KOPT-K1 (cell line): ENCODE results near the gene LHFPL6.
"Not testable (repeated sequence)": the region's sequence is repeated elsewhere in the genome, so short reads cannot be mapped to it uniquely, and the experiment has no call there.

Experiments
- H3K27ac ChIP-seq: fragments of 200-600 bp; sonication (generic); 2 replicates; pipeline ENCODE4 v1.5.1; 2016; ENCODE audit warnings: antibody characterized with exemption, mild to moderate bottlenecking, low read depth, low read length; ENCODE audit not compliant: poor library complexity, severe bottlenecking
- H3K36me3 ChIP-seq: fragments of 200-600 bp; sonication (generic); 2 replicates; pipeline ENCODE4 v1.5.1; 2017; ENCODE audit warnings: antibody characterized with exemption, mild to moderate bottlenecking, low read length, moderate library complexity; ENCODE audit not compliant: insufficient read depth
- H3K9me3 ChIP-seq: fragments of 200-600 bp; sonication (generic); 2 replicates; pipeline ENCODE4 v1.5.1; 2017; ENCODE audit warnings: antibody characterized with exemption, low read length, mild to moderate bottlenecking; ENCODE audit not compliant: insufficient read depth, poor library complexity, severe bottlenecking

Gene LHFPL6

GRCh38 chr13:39349391-39349960, 253.5 kb downstream of the LHFPL6 start:
- H3K9me3 ChIP-seq = no peaks in the 10 kb centered on the region
- H3K36me3 ChIP-seq = no peaks in the 10 kb centered on the region
- no peak overlapping the region for H3K27ac ChIP-seq

- Histone ChIP-seq H3K27ac (no peak overlapping the region), H3K36me3 (no peaks in the 10 kb centered on the region), H3K9me3 (no peaks in the 10 kb centered on the region)
Measured at GRCh38 chr13:39347926-39348901, 254.8 kb downstream of the LHFPL6 start.

GRCh38 chr13:39345982-39346381, 257.0 kb downstream of the LHFPL6 start:
- Histone ChIP-seq H3K36me3 (no peaks in the 10 kb centered on the region), H3K27ac (no peak overlapping the region), H3K9me3 (no peaks in the 10 kb centered on the region)

- no peaks in the 10 kb centered on the region for H3K36me3 ChIP-seq
- H3K9me3 ChIP-seq = no peaks in the 10 kb centered on the region
- H3K27ac ChIP-seq = no peak overlapping the region
Measured at GRCh38 chr13:39341251-39341650, 261.7 kb downstream of the LHFPL6 start.

GRCh38 chr13:39338114-39338513, 264.9 kb downstream of the LHFPL6 start:
- not testable (repeated sequence) for H3K27ac ChIP-seq, H3K36me3 ChIP-seq, H3K9me3 ChIP-seq

GRCh38 chr13:39336937-39337336, 266.1 kb downstream of the LHFPL6 start:
- Histone ChIP-seq H3K27ac (no peak overlapping the region), H3K36me3 (no peaks in the 10 kb centered on the region), H3K9me3 (no peaks in the 10 kb centered on the region)

GRCh38 chr13:39336207-39336606, 266.8 kb downstream of the LHFPL6 start:
- H3K36me3 ChIP-seq = no peaks in the 10 kb centered on the region
- no peak overlapping the region for H3K27ac ChIP-seq
- no peaks in the 10 kb centered on the region for H3K9me3 ChIP-seq

GRCh38 chr13:39335721-39336120, 267.3 kb downstream of the LHFPL6 start:
- no peaks in the 10 kb centered on the region for H3K9me3 ChIP-seq
- no peak overlapping the region for H3K27ac ChIP-seq
- no peaks in the 10 kb centered on the region for H3K36me3 ChIP-seq

- H3K27ac ChIP-seq = no peak overlapping the region
- no peaks in the 10 kb centered on the region for H3K9me3 ChIP-seq
- no peaks in the 10 kb centered on the region for H3K36me3 ChIP-seq
Measured at GRCh38 chr13:39330504-39330903, 272.5 kb downstream of the LHFPL6 start.

GRCh38 chr13:39329182-39329639, 273.8 kb downstream of the LHFPL6 start:
- Histone ChIP-seq H3K27ac (no peak overlapping the region), H3K9me3 (no peaks in the 10 kb centered on the region), H3K36me3 (no peaks in the 10 kb centered on the region)

GRCh38 chr13:39327172-39327479, 275.9 kb downstream of the LHFPL6 start:
- Histone ChIP-seq H3K36me3 (no peaks in the 10 kb centered on the region), H3K9me3 (no peaks in the 10 kb centered on the region)

GRCh38 chr13:39326469-39327171, 276.4 kb downstream of the LHFPL6 start:
- Histone ChIP-seq H3K36me3 (no peaks in the 10 kb centered on the region), H3K9me3 (no peaks in the 10 kb centered on the region), H3K27ac (no peak overlapping the region)

More at GRCh38 chr13:39327172-39327479, 275.9 kb downstream of the LHFPL6 start:
- H3K27ac ChIP-seq = no peak overlapping the region

- H3K27ac ChIP-seq = no peak overlapping the region
- H3K36me3 ChIP-seq = no peaks in the 10 kb centered on the region
- no peaks in the 10 kb centered on the region for H3K9me3 ChIP-seq
Measured at GRCh38 chr13:39324806-39325311, 278.1 kb downstream of the LHFPL6 start.

- Histone ChIP-seq H3K36me3 (no peaks in the 10 kb centered on the region), H3K9me3 (no peaks in the 10 kb centered on the region), H3K27ac (no peak overlapping the region)
Measured at GRCh38 chr13:39322836-39323585, 280.0 kb downstream of the LHFPL6 start.
